IgD-negative memory B cell (primary cell): Measurements from ENCODE around the gene ACTL7B. TPM values are rescaled to one million over a fixed set of nuclear protein-coding genes. Genes with fewer than 3 reads are reported as not detected.
"Not testable (repeated sequence)": the region's sequence is repeated elsewhere in the genome, so short reads cannot be mapped to it uniquely, and the experiment has no call there.

Experiments used
- H3K27ac Mint-ChIP-seq, 3 donors: one replicate each; pipeline ENCODE4 v1.8.0; 2020 to 2022; ENCODE audit warnings: mild to moderate bottlenecking in 3 of 3, mixed read lengths in 3 of 3, moderate library complexity in 1 of 3
- H3K27me3 Mint-ChIP-seq: one replicate; pipeline ENCODE4 v1.8.0; 2021; ENCODE audit warnings: mixed read lengths
- H3K36me3 Mint-ChIP-seq: one replicate; pipeline ENCODE4 v1.8.0; 2020; ENCODE audit warnings: mild to moderate bottlenecking, mixed read lengths
- H3K4me1 Mint-ChIP-seq, 3 donors: one replicate each; pipeline ENCODE4 v1.8.0; 2020 to 2022; ENCODE audit warnings: mixed read lengths in 3 of 3, mild to moderate bottlenecking in 1 of 3
- H3K4me3 Mint-ChIP-seq, 4 donors: one replicate each; pipeline ENCODE4 v1.8.0; 2020 to 2022; ENCODE audit warnings: mild to moderate bottlenecking in 4 of 4, mixed read lengths in 4 of 4, moderate library complexity in 3 of 4
- H3K9me3 Mint-ChIP-seq, 3 donors: one replicate each; pipeline ENCODE4 v1.8.0; 2020 to 2021; ENCODE audit warnings: mixed read lengths in 3 of 3, mild to moderate bottlenecking in 1 of 3
- polyA plus RNA-seq: library from polyadenylated mRNA; unstranded; fragments of 300-500 nt; fragmentation: Illumina TruSeq; gene quantifications from one replicate; pipeline ENCODE4 v1.2.3, GENCODE V29; 2021

The ACTL7B gene
- polyA plus RNA-seq, 1 donor from 2014 or later = not detected

DNA sequence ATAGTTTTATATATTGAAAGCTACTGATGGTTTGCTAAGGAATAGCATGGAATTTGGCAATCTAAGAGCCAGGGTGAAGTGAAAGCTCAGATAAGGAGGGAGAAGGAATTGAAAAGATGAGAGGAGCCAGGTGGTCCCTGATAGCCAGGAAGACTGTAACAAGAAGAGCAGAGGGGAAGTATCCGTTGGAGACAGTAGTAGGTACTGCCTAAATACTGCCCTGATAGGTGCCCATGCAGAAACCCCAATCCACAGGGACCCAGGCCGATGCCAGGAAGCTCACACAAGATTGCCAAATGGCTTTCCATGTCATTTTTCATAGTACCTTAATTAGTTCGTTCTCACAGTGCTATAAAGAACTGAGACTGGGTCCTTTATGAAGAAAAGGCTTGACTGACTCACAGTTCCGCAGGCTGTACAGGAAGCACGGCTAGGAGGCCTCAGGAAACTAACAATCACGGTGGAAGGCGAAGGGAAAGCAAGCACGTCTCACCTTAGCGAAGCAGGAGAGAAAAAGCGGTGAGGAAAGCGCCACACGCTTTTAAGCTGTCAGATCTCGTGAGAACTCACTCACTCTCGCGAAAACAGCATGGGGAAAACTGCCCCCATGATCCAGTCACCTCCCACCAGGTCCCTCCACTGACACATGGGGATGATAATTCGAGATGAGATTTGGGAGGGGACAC, 13.0 kb downstream of the ACTL7B start:
- Mint-ChIP-seq H3K36me3 (no peaks in the 10 kb centered on the region), H3K4me1 (peaks cover 1 to 8% (median 7%) of the 10 kb centered on the region in 3 donors), H3K9me3 (peaks cover 0 to 3% (median 0%) of the 10 kb centered on the region in 3 donors), H3K27me3 (no peaks in the 10 kb centered on the region), H3K27ac (no peak overlapping the region), H3K4me3 (peak overlapping the region; percentile 51 to 85 (median 74))

DNA sequence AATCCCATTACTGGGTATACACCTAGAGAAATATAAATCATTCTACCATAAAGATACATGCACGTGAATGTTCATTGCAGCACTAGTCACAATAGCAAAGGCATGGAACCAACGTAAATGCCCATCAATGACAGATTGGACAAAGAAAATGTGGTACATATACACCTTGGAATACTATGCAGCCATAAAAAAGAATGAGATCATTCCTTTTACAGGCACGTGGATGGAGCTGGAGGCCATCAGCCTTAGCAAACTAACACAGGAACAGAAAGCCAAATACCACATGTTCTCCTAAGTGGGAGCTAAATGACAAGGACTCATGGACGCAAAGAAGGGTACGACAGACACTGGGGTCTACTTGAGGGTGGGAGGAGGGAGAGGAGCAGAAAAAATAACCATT, 16.2 kb downstream of the ACTL7B start:
- H3K4me1 Mint-ChIP-seq = peaks cover 13 to 19% (median 14%) of the 10 kb centered on the region in 3 donors
- not testable (repeated sequence) for H3K9me3 Mint-ChIP-seq, H3K4me3 Mint-ChIP-seq, H3K27ac Mint-ChIP-seq, H3K36me3 Mint-ChIP-seq, H3K27me3 Mint-ChIP-seq

DNA sequence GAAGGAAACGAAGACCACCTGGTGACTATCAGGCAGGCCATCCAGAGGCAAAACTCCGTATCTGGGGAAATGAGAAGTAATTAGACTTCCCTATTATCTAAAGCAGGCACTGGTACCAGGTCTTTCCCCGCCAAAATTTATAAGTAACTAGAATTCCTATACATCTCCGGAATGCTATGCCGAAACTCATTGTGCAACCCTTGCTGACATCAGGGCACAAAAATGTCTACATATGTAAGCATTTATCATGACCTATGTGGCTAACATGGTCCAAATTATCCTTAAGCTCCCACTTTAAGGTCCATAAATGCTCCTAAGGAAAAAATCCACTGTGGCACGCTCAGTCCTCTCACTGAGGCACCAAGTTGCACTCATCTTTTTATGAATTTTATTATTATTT, 17.8 kb downstream of the ACTL7B start:
- Mint-ChIP-seq H3K9me3 (peaks cover 0 to 3% (median 0%) of the 10 kb centered on the region in 3 donors), H3K4me3 (no peak overlapping the region), H3K27ac (no peak overlapping the region), H3K36me3 (no peaks in the 10 kb centered on the region), H3K27me3 (no peaks in the 10 kb centered on the region), H3K4me1 (peaks cover 13 to 21% (median 16%) of the 10 kb centered on the region in 3 donors)

DNA sequence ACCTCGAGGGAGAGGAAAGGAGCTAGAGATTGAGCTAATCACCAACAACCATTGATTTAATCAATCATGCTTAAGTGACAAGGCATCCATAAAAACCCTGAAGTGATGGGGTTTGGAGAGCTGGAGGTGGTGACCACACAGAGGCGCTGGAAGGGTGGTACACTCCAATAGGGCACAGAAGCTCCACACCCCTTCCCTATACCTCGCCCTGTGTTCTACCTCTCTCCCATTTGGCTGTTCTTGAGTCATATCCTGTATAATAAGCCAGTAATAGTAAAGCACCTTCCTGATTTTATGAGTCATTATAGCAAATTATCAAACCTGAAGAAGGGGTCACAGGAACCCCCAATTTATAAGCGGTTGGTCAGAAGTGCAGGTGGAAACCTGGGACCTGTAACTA, 18.3 kb downstream of the ACTL7B start:
- no peak overlapping the region for H3K27ac Mint-ChIP-seq
- peaks cover 11 to 16% (median 15%) of the 10 kb centered on the region in 3 donors for H3K4me1 Mint-ChIP-seq
- H3K4me3 Mint-ChIP-seq = no peak overlapping the region
- H3K27me3 Mint-ChIP-seq = no peaks in the 10 kb centered on the region
- H3K36me3 Mint-ChIP-seq = no peaks in the 10 kb centered on the region
- peaks cover 0 to 3% (median 0%) of the 10 kb centered on the region in 3 donors for H3K9me3 Mint-ChIP-seq

DNA sequence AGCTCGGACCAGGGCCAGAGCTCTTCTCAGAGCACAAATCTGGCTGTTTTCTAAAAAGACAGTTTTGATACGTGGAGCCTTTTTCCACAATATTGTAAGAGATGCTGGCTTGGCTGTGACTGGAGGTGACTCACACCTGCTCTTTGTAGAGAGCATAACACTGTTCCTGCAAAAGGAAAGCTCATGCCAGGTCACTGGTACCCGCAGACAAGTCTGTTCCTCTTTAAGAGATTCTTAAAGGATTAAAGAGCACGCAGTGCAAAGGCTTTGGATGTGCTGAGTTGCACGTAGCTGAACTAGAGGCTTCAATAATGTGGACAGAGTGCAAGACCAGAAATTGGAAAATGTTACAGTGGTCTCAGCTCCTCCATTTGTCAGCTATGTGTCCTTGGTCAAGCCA, 19.0 kb downstream of the ACTL7B start:
- no peak overlapping the region for H3K4me3 Mint-ChIP-seq
- H3K9me3 Mint-ChIP-seq = peaks cover 0 to 3% (median 0%) of the 10 kb centered on the region in 3 donors
- no peaks in the 10 kb centered on the region for H3K27me3 Mint-ChIP-seq
- no peak overlapping the region for H3K27ac Mint-ChIP-seq
- H3K4me1 Mint-ChIP-seq = peaks cover 9 to 15% (median 13%) of the 10 kb centered on the region in 3 donors
- no peaks in the 10 kb centered on the region for H3K36me3 Mint-ChIP-seq

DNA sequence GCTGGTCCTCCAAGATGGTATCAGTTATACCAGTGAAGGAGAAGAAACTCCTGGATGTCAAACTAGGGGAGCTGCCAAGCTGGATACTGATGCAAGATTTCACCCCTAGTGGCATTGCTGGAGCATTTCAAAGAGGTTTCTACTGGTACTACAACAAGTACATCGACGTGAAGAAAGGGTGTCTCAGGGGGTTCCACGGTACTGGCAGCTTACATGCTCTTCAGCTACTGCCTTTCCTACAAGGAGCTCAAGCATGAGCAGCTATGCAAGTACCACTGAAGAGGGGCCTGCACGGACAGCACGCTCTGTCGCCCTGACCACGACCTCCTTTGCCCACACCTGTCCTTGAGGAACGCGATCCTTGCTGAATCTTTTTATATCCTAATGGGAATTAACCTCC, 19.5 kb downstream of the ACTL7B start:
- no peak overlapping the region for H3K4me3 Mint-ChIP-seq

DNA sequence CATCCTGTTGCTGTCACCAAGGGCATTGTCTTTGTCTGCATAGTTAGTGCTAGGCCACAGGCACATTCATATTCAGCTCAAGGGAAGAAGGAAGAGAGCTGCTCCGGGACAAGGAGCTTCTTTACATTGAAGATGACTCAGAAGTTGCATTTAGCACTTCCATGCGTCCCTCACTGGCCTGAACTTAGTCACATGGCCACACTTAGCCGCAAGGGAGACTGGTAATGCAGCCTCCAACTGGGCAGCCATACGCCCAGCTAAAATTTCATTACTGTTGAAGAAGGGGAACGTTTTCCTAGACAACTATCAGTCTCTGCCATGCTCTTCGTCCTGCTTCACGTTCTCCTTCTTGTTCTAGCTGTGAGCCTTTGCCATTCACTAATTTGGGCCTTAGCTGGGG, 20.0 kb downstream of the ACTL7B start:
- Mint-ChIP-seq H3K36me3 (no peaks in the 10 kb centered on the region), H3K9me3 (peaks cover 0 to 3% (median 0%) of the 10 kb centered on the region in 3 donors), H3K27ac (no peak overlapping the region), H3K4me3 (no peak overlapping the region), H3K4me1 (peaks cover 9 to 15% (median 13%) of the 10 kb centered on the region in 3 donors), H3K27me3 (no peaks in the 10 kb centered on the region)

More for the DNA sequence above, 19.5 kb downstream of the ACTL7B start:
- Mint-ChIP-seq H3K27me3 (no peaks in the 10 kb centered on the region), H3K27ac (no peak overlapping the region), H3K9me3 (peaks cover 0 to 3% (median 0%) of the 10 kb centered on the region in 3 donors), H3K36me3 (no peaks in the 10 kb centered on the region), H3K4me1 (peaks cover 9 to 15% (median 13%) of the 10 kb centered on the region in 3 donors)

DNA sequence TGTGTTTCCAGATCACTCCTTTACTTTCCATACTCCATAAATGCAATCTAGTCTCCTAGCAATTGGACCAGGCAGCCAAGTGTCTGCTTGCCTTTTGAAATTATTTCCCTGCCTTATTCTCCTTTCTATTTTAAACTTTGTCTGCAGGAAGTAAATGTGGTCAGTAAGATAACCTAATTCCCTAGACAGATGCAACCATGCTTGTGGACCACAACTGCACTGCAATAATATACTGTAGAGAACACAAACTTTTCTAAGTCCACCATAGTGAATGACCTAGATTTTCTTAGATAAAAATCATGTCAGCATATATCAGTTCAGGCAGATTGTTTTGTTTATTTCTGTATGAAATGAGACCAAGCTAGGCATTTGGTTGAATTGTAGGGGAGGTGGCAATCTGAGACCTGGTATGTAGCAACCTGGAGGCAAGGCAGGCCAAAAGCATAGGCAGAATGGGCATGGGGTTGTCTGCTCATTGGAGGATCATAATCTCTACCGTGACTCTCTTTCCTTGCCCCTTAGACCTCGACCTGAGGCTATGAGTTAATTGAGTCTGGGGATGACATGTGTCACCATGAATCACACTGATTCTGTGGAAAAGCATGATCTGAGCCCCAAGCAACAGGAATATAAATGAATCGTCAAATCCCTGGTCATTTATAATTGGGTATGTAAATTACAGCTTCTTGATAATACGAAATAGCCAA, 20.7 kb downstream of the ACTL7B start:
- Mint-ChIP-seq H3K36me3 (no peaks in the 10 kb centered on the region), H3K27ac (no peak overlapping the region), H3K9me3 (peaks cover 0 to 3% (median 0%) of the 10 kb centered on the region in 3 donors), H3K4me3 (peak overlapping the region in 2 of 4 donors; percentile 64 to 72), H3K27me3 (no peaks in the 10 kb centered on the region), H3K4me1 (peaks cover 9 to 15% (median 13%) of the 10 kb centered on the region in 3 donors)

DNA sequence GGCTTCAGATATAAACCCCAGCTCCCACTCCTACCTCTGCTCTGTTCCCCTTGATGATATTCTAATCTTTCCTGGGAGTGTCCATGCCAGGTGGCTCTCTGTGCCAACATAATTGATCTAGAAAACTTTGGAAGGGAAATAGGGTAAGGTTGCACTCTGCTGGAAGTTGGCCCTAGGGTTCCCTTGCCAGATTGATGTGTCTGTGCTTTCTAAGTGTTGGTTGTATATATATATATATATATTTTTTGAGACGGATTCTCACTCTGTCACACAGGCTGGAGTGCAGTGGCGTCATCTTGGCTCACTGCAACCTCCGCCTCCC, 23.6 kb downstream of the ACTL7B start:
- Mint-ChIP-seq H3K36me3 (no peaks in the 10 kb centered on the region), H3K27me3 (peaks cover 3% of the 10 kb centered on the region), H3K27ac (no peak overlapping the region), H3K4me3 (no peak overlapping the region), H3K4me1 (peaks cover 9 to 15% (median 13%) of the 10 kb centered on the region in 3 donors), H3K9me3 (no peaks in the 10 kb centered on the region)

DNA sequence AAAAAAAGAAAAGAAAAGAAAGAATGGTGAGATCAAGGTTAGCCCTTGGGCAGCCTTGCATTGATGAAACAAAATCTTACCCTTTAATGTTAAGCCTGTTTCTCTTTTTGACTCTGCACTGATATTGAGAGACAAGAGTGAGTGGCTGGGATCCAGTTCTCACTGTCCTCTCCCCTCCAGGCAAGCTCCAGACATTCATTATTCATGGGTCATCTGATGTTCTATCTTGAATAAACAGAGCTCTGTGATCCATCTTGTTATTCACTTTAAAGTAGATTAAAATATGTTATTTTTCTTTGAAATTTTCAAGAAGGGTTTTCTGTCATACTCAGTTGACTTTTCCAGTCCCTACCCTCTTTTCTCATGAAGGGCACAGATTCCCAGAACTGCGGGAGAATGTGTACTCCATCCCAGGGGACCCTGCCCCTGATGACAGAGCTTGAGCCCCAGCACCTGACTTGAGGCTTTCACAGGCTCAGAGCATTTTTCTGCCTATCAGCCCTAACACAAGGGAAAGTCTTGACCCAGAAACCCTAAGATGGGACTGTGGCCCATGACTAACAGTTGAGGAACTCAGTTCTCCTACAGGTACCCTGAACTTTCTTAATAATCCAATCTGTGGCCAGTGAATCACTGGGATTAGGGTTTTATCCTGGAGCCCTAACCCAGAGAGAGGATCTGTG, 24.1 kb downstream of the ACTL7B start:
- Mint-ChIP-seq H3K27ac (no peak overlapping the region), H3K27me3 (peaks cover 3% of the 10 kb centered on the region), H3K4me3 (no peak overlapping the region), H3K36me3 (no peaks in the 10 kb centered on the region), H3K9me3 (no peaks in the 10 kb centered on the region), H3K4me1 (peaks cover 9 to 15% (median 13%) of the 10 kb centered on the region in 3 donors)

DNA sequence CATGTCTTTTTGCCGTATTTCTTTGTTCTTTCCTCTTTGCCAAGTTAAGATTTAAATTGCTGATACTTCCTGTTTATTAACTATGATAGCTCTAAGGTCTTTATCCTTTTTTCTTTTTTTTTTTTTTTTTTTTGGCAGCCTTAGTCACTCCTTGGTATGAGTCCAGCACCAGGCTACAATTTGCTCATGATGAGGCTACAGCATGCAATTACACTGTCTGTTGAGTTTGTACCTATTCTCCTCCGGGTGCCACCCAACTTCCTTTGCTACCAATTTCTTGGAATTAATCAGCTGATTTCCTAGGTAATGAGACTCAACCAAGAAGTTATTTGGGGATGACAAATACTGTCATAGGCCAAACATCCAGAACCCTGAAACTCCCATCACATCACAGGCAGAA, 25.5 kb downstream of the ACTL7B start:
- H3K27me3 Mint-ChIP-seq = peaks cover 3% of the 10 kb centered on the region
- no peaks in the 10 kb centered on the region for H3K36me3 Mint-ChIP-seq
- H3K27ac Mint-ChIP-seq = no peak overlapping the region
- peaks cover 7 to 10% (median 10%) of the 10 kb centered on the region in 3 donors for H3K4me1 Mint-ChIP-seq
- H3K4me3 Mint-ChIP-seq = no peak overlapping the region
- H3K9me3 Mint-ChIP-seq = peaks cover 0 to under 1% (median 0%) of the 10 kb centered on the region in 3 donors

DNA sequence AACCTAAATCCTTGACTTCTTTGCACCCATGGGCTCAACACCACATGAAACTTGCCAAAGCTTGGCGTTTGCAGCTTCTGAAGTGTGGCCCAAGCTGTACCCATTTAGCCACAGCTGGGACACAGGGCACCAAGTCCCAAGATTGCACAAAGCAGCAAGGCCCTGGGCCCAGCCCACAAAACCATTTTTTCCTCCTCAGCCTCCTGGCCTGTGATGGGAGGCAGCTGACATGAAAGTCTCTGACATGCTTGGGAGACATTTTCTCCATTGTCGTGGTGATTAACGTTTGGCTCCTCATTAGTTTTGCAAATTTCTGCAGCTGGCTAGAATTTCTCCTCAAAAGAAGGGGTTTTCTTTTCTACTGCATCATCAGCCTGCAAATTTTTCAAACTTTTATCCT, 32.0 kb downstream of the ACTL7B start:
- Mint-ChIP-seq H3K4me1 (peaks cover 5 to 8% (median 6%) of the 10 kb centered on the region in 3 donors), H3K9me3 (peaks cover 9 to 26% (median 10%) of the 10 kb centered on the region in 3 donors), H3K27me3 (peaks cover 3% of the 10 kb centered on the region), H3K4me3 (no peak overlapping the region), H3K36me3 (no peaks in the 10 kb centered on the region), H3K27ac (no peak overlapping the region)

DNA sequence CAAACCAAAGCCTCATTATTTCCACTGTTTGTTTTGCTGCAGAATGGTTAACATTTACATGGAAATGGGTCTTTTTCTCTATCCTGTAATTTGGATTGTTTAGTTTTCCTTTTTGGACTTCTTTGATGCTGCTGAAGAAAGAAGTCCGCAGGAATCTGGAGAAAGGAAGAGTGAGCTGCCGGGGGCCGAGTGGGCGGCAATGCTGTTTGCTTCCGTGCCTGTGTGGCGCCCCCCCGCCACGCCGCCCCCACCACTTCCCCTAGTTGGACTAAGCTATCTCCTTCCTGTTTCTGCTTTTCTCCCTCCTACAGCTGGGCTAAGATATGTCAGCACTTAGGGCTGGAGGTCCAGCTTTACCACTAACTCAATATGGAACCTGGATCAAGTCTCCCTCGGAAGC, 39.7 kb downstream of the ACTL7B start:
- Mint-ChIP-seq H3K27me3 (peaks cover 6% of the 10 kb centered on the region), H3K36me3 (no peaks in the 10 kb centered on the region), H3K9me3 (peaks cover 0 to 2% (median 0%) of the 10 kb centered on the region in 3 donors), H3K4me3 (peak overlapping the region in 2 of 4 donors; percentile 34 to 83), H3K27ac (no peak overlapping the region), H3K4me1 (peaks cover 25 to 38% (median 25%) of the 10 kb centered on the region in 3 donors)

DNA sequence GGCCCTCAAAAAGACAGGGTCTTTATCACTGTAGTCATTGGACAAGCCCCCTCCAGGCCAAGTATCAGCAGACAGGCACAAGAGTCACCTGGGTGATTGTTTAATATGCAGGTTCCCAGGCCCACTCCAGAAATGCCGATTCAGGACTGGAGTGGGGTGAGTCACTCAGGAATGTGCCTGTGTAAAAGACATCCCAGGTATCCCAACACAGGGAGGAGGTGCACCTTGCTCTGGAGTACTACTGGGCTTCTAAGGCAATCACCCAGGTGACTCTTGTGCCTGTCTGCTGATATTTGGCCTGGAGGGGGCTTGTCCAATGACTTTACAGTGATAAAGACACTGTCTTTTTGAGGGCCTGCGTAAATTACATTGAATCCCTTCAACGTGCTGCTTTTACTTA, 40.6 kb downstream of the ACTL7B start:
- H3K4me1 Mint-ChIP-seq = peaks cover 25 to 38% (median 25%) of the 10 kb centered on the region in 3 donors
- no peak overlapping the region for H3K4me3 Mint-ChIP-seq
- no peak overlapping the region for H3K27ac Mint-ChIP-seq
- peaks cover 0 to 2% (median 0%) of the 10 kb centered on the region in 3 donors for H3K9me3 Mint-ChIP-seq
- H3K36me3 Mint-ChIP-seq = no peaks in the 10 kb centered on the region
- peaks cover 8% of the 10 kb centered on the region for H3K27me3 Mint-ChIP-seq

DNA sequence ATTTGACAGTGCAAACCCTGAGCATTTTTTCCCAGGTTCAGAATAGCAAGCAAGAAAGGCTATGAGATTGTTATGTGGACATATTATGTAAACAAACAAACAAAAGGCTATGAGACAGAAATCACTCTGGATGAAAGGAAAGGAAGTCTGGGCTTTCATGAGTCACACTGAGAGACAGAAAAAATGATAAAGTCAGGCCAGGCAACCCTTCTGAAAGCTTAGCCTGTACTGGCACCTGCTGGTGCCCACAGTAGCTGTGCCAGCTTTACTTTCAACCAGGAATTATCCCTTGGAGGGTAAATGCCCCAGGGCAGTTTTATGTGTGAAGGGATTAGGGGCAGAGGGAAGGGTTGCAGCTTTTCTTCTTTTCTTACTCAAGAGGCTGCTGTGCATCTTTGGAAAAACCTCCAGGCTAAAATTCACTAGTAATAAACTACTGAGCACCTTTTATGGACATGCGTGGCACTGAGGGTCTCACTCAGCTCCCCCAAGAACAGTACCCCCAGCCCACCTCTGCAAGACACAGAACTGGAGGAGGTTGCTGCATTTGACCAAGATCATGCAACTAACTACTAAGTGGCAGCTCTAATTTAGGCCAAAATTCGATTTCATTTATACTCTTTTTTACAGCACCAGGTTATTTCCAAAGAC, 41.7 kb downstream of the ACTL7B start:
- peaks cover 9% of the 10 kb centered on the region for H3K27me3 Mint-ChIP-seq
- H3K9me3 Mint-ChIP-seq = no peaks in the 10 kb centered on the region
- H3K4me3 Mint-ChIP-seq = no peak overlapping the region
- no peak overlapping the region for H3K27ac Mint-ChIP-seq
- peaks cover 20 to 32% (median 22%) of the 10 kb centered on the region in 3 donors for H3K4me1 Mint-ChIP-seq
- no peaks in the 10 kb centered on the region for H3K36me3 Mint-ChIP-seq
